ENCODE measurements around the gene ZNF784.

DNA sequence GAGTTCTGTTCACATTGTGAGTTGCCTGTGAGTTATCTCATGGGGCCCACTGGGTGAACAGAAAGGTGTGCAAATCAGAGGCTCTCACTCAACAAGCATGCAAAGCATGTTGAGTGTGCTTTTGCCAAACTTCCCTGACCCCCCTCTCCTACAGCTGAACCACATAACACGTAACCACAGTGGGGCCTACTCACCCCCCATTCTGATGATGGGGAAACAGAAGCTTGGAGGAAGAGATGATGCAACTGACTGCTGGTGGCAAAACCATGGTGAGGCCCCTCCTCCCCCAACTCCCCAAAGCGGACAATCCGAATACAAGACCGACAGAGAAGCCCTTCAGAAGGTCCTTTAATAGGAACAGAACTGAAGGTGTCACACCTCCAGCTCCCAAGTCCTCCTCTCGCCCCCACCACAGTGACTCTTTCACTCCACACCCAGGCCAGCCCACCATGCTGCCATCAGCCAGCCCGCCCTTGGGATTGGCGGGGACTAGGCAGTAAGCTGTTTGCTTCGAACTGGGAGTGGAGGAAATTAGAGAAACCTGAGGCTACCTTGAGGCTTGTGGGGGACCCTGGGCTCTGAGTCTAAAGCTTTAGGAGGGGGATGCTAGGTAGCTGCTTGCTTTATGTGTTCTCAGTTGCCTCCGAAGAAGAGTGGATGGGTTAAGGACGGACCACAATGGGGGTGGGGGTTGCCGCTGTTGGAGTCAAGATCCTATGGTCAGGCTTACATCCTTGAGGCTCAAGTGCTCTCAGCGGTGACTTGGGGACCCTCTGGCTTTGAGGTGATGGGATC lies 3.8 kb downstream of the ZNF784 start:
- TF ChIP-seq, protein P1, sequence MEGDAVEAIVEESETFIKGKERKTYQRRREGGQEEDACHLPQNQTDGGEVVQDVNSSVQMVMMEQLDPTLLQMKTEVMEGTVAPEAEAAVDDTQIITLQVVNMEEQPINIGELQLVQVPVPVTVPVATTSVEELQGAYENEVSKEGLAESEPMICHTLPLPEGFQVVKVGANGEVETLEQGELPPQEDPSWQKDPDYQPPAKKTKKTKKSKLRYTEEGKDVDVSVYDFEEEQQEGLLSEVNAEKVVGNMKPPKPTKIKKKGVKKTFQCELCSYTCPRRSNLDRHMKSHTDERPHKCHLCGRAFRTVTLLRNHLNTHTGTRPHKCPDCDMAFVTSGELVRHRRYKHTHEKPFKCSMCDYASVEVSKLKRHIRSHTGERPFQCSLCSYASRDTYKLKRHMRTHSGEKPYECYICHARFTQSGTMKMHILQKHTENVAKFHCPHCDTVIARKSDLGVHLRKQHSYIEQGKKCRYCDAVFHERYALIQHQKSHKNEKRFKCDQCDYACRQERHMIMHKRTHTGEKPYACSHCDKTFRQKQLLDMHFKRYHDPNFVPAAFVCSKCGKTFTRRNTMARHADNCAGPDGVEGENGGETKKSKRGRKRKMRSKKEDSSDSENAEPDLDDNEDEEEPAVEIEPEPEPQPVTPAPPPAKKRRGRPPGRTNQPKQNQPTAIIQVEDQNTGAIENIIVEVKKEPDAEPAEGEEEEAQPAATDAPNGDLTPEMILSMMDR (IDR thresholded peaks at IDR 0.05; ENCODE audit: low read length): no peak
- no peak for TF ChIP-seq EZH2phosphoT487 (IDR thresholded peaks at IDR 0.05; ENCODE audit: low read length)
